ENCODE measurements around the gene MAP3K4.

DNA sequence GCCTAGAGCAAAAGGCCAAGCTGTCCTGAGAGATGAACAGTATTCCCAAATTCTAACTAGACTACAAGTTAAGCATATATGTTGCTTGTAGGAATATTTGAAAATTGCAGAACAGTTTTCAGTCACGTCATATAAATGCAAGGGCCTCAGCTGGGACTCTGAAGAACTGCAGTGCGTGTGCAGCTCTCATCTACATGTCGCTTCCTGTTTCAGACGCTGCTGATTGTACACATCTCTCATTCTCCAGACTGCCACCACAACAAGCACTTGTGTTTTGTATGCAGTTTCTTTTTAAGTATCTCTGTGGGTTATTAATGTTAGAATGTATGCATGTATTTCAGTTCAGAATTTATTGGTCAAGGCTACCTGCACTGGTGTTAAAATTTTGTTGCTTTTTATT lies 119.7 kb downstream of the MAP3K4 start:
- TF ChIP-seq POLR2AphosphoS5 (IDR thresholded peaks at IDR 0.05; ENCODE audit: insufficient read depth in 1 of 2, low read depth in 1 of 2), result no peak
- TF ChIP-seq, protein P1, sequence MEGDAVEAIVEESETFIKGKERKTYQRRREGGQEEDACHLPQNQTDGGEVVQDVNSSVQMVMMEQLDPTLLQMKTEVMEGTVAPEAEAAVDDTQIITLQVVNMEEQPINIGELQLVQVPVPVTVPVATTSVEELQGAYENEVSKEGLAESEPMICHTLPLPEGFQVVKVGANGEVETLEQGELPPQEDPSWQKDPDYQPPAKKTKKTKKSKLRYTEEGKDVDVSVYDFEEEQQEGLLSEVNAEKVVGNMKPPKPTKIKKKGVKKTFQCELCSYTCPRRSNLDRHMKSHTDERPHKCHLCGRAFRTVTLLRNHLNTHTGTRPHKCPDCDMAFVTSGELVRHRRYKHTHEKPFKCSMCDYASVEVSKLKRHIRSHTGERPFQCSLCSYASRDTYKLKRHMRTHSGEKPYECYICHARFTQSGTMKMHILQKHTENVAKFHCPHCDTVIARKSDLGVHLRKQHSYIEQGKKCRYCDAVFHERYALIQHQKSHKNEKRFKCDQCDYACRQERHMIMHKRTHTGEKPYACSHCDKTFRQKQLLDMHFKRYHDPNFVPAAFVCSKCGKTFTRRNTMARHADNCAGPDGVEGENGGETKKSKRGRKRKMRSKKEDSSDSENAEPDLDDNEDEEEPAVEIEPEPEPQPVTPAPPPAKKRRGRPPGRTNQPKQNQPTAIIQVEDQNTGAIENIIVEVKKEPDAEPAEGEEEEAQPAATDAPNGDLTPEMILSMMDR (IDR thresholded peaks at IDR 0.05), result no peak

Measured in vagina (tissue), 2 donors.